Measurements from ENCODE around the gene SNX24.

SNX24 gene

GRCh38 chr5:122924203-122924602, 78.8 kb downstream of the SNX24 start:
- DNase-seq, result no peak

GRCh38 chr5:122924719-122925395, 79.4 kb downstream of the SNX24 start:
- no peak for DNase-seq

GRCh38 chr5:122929001-122929400, 83.6 kb downstream of the SNX24 start:
- DNase-seq, result no peak

- DNase-seq, result no peak
These were observed 84.6 kb downstream of the SNX24 start for GRCh38 chr5:122929980-122930379.

- no peak for DNase-seq
These were observed 88.5 kb downstream of the SNX24 start for GRCh38 chr5:122933956-122934355.

- no peak for DNase-seq
These were observed 90.7 kb downstream of the SNX24 start for GRCh38 chr5:122936088-122936487.

GRCh38 chr5:122937914-122938313, 92.5 kb downstream of the SNX24 start:
- no peak for DNase-seq

GRCh38 chr5:122940890-122941289, 95.5 kb downstream of the SNX24 start:
- DNase-seq, result no peak

- no peak for DNase-seq
These were observed 96.3 kb downstream of the SNX24 start for GRCh38 chr5:122941737-122942136.

GRCh38 chr5:122942164-122942914, 96.9 kb downstream of the SNX24 start:
- DNase-seq, result peak in 1 of 2 experiments; percentile 51

GRCh38 chr5:122943050-122943698, 97.8 kb downstream of the SNX24 start:
- no peak for DNase-seq

- DNase-seq, result no peak
These were observed 98.6 kb downstream of the SNX24 start for GRCh38 chr5:122944051-122944450.

GRCh38 chr5:122947372-122947771, 102.0 kb downstream of the SNX24 start:
- no peak for DNase-seq

GRCh38 chr5:122947772-122948171, 102.4 kb downstream of the SNX24 start:
- DNase-seq, result no peak

- no peak for DNase-seq
These were observed 102.9 kb downstream of the SNX24 start for GRCh38 chr5:122948319-122948718.

GRCh38 chr5:122951658-122952057, 106.2 kb downstream of the SNX24 start:
- no peak for DNase-seq

GRCh38 chr5:122954719-122955118, 109.3 kb downstream of the SNX24 start:
- DNase-seq, result no peak

- DNase-seq, result no peak
These were observed 112.0 kb downstream of the SNX24 start for GRCh38 chr5:122957457-122957856.

- DNase-seq, result no peak
These were observed 114.5 kb downstream of the SNX24 start for GRCh38 chr5:122959740-122960445.

- DNase-seq, result no peak
These were observed 117.9 kb downstream of the SNX24 start for GRCh38 chr5:122963305-122963704.

- no peak for DNase-seq
These were observed 119.7 kb downstream of the SNX24 start for GRCh38 chr5:122965111-122965510.

GRCh38 chr5:122967085-122967484, 121.7 kb downstream of the SNX24 start:
- no peak for DNase-seq

- DNase-seq, result no peak
These were observed 122.2 kb downstream of the SNX24 start for GRCh38 chr5:122967625-122968024.
